Measurements from ENCODE around the gene ANXA3.

ANXA3 gene

GRCh38 chr4:78610546-78611214 is 59.1 kb downstream of the ANXA3 start:
- TF ChIP-seq CTCF (IDR thresholded peaks at IDR 0.05) = no peak

GRCh38 chr4:78611215-78611558 is 59.6 kb downstream of the ANXA3 start:
- TF ChIP-seq CTCF (IDR thresholded peaks at IDR 0.05) = no peak

DNA sequence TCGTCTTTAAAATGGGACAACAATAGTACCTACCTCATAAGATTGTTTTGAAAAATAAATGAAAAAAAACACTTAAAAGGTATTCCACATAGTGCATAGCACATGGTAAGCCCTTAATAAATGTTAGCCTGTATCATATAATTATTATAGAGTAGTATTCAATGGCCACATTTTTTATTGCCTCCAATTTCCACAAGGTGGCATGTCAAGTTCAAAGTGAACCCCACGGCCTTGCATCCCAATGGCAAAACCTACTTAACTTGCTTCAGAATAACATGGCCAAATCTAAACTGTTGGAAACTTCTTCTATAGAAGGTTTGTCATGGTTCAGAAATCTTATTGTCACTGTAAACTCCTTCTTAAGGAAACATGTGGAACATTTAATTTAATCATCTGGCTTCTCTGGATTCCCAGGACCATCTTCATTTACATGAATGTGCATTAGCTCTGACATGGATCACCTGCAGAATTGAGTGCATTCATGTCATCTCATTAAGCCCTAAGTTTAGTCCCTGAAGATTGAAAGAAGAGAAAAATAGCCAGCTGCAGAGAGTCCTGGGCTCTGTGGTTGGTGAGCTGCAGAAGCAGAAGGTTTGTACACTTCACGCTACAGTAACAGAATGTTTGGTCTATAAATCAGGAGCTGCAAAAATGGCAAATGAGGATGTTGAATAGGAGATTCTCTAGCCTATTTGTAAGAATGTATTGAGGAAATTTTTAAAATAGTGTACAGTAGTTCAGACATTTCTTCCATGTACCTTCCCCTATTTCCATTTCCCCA is 61.0 kb downstream of the ANXA3 start:
- TF ChIP-seq CTCF (IDR thresholded peaks at IDR 0.05) = peak; percentile 74

- no peak for TF ChIP-seq CTCF (IDR thresholded peaks at IDR 0.05)
Measured at GRCh38 chr4:78613522-78614321, 62.2 kb downstream of the ANXA3 start.

GRCh38 chr4:78616046-78616498 is 64.5 kb downstream of the ANXA3 start:
- no peak for TF ChIP-seq CTCF (IDR thresholded peaks at IDR 0.05)

- TF ChIP-seq CTCF (IDR thresholded peaks at IDR 0.05) = no peak
Measured at GRCh38 chr4:78618436-78618835, 66.9 kb downstream of the ANXA3 start.

DNA sequence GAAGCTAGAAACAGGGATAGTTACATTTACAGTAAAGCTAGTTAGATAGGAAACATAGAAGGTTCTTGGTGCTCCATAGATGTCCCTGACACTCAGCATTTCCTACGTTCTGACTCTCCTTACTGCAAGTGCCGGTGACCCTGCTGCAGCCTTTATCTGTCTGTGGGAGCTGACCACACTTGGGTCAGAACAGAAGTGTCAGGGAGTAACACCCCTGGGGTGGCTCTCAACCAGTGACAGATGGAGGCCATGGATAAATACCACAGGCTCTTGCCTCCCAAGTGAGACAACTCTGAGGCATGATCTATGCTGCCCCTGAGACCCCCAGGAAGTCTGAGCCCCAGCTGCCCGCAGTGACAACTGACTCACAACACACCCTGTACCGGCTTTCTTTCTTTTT is 69.8 kb downstream of the ANXA3 start:
- no peak for TF ChIP-seq CTCF (IDR thresholded peaks at IDR 0.05)
